Measurements from ENCODE around the gene LCE3B. TPM values are rescaled to one million over a fixed set of nuclear protein-coding genes. Genes with fewer than 3 reads are reported as not detected.
"Not testable (repeated sequence)": the region's sequence is repeated elsewhere in the genome, so short reads cannot be mapped to it uniquely, and the experiment has no call there.

Gene LCE3B, protein sequence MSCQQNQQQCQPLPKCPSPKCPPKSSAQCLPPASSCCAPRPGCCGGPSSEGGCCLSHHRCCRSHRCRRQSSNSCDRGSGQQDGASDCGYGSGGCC
- not detected in 2 replicates for total RNA-seq

DNA sequence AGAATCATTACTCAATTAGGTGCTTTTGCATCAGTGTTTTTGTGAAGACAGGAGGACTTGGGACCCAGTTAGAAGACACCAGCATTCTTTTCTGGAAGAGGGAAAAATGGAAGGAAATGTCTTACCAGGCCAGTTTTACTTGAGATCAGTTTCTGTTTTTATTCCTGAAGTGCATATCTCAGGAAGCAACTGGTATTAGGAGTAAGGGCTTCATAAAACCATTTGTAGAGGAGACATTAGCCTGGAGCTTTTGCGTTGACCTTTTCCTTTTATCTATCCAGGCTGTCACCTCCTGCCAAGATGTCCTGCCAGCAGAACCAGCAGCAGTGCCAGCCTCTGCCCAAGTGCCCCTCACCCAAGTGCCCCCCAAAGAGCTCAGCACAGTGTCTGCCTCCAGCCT is at the start of gene LCE3B:
TSS of gene LCE3B (plus strand) at position 301 of the 400 bp plus-strand sequence. CDS start at position 301, 0 bp downstream.
- DNase-seq (ENCODE audit: extremely low read depth, low read depth, low spot score), result no peak

DNA sequence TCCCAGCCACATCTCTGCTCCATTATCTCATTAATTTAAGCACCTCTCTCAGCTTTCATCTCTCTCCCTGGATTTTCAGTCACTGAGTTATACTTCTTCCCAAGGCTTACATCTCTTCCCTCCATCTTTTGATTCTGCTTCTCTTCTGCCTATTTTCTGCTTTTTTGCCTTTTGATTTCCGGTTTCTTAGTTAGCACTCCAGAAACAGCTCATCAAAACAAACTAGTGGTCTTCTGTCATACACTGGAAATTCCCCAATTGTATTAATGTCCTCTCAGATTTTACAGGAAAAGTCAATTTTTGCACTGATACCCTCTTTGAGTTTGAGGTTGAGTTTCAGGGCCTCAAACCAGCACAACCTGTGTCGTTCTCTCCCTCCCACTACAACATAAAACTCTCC is 48.5 kb upstream of the LCE3B start:
- no peak for DNase-seq (ENCODE audit: extremely low read depth, low read depth, low spot score)

DNA sequence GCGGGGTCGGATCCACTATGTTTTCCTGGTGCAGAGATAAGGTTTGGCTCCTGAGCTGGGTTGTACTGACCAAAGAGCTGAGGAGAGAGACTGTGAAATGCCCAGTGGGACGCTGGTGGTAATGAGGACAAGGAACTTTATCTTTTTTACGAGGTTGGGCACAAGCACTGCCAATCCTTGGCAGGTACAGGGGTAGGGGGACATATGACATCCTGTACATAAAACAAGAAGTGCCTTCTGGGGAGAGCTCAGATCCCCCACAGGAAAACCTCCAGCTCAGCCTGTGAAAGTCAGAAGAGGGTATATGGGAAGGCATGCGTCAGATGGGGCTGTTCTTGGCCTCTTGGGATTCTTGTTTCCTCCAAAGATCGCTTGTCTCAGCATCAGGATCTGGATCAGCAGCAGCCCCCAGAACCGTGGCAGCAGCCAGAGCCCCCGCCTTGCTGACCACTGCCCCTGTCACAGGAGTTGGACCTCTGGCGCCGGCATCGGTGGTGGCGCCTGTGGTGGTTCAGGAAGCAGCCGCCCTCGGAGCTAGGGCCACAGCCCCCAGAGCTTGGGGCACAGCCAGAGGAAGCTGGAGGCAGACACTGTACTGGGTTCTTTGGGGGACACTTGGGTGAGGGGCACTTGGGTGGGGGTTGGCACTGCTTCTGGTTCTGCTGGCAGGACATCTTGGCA is 47.9 kb upstream of the LCE3B start:
- DNase-seq (ENCODE audit: extremely low read depth, low read depth, low spot score), result no peak

DNA sequence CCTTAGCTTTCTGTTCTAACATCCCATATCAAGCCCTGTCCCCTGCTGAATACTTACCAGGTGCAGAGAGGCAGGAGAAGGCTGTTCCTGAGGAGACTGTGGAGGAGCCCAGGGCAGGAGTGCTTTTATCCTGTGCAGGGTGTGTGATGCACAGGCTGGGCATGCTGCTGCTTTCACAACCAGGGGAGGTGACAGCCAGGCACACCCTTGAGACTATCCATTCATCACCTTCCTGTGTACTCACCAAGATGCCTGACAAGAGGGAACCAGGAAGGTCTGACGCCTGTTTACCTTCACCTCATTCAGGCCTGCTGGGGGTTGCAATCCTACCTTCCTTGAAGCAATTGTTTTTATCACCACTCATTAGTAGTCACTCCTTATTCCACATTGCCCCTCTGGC is 46.9 kb upstream of the LCE3B start, which contains the start of gene LCE3E:
TSS of gene LCE3E (minus strand) at position 100 of the 400 bp plus-strand sequence. CDS start 572 bp downstream, outside the sequence.
- DNase-seq (ENCODE audit: extremely low read depth, low read depth, low spot score), result no peak

DNA sequence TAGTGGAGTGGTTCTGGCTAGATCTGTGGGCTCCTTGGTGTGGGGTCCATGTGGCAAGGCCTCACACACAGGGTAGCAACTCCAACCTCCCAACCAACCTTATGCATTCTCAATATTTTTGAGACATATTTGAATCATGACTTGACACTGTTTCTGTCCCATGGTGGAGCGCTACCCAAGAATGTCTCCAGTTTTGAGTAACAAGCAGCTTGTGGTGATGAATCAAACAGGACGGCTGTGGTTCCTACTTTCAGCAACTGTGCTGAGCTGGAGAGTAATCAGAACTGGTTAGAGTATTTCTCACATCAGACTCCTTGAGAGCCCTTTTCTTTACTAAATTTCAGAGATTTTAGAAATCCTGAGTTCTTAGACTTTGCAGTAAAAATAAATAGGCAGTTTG is 36.4 kb upstream of the LCE3B start:
- no peak for DNase-seq (ENCODE audit: extremely low read depth, low read depth, low spot score)

DNA sequence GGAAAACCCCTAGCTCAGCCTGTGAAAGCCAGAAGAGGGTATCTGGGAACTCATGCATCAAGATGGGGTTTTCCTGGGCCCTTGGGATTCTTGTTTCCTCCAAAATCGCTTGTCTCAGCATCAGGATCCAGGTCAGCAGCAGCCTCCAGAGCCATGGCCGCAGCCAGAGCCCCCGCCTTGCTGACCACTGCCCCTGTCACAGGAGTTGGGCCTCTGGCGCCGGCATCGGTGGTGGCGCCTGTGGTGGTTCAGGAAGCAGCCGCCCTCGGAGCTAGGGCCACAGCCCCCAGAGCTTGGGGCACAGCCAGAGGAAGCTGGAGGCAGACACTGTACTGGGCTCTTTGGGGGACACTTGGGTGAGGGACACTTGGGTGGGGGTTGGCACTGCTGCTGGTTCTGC is 34.1 kb upstream of the LCE3B start:
- DNase-seq (ENCODE audit: extremely low read depth, low read depth, low spot score), result not testable (repeated sequence)

DNA sequence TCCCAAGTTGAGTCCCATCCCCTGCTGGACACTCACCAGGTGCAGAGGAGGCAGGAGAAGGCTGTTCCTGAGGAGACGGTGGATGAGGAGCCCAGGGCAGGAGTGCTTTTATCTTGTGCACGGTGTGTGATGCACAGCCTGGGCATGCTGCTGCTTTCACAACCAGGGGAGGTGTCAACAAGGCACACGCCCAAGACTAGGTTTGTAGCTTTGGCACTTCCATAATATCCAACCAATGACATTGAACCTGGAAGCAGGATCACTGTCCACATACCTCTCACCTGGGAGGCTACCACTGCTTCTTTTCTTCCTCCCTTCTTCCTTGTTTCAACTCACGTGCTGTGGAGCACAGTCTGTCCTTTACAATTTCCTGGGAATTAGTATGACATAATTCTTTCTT is 33.2 kb upstream of the LCE3B start, which contains the start of gene LCE3D:
TSS of gene LCE3D (minus strand) at position 84 of the 400 bp plus-strand sequence. CDS start 580 bp downstream, outside the sequence.
- no peak for DNase-seq (ENCODE audit: extremely low read depth, low read depth, low spot score)

DNA sequence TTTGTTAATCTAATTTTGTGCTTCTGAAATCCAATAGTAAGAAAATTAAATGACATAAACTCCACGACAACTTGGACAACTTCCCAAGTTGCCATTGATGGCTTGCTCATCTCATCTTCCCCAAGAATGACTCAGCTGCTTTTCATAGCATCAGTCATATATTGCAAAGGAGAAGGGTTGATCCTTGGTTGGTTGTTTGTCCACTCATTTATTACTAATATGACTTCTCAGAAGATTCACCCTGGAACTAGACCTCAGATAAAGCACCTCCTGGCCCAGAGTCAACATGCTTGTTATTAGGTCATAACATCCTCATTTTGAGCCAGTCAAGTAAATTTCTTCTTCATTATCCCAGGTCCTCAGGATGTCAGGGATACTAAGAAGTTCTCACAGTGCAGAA is 31.0 kb upstream of the LCE3B start:
- no peak for DNase-seq (ENCODE audit: extremely low read depth, low read depth, low spot score)

DNA sequence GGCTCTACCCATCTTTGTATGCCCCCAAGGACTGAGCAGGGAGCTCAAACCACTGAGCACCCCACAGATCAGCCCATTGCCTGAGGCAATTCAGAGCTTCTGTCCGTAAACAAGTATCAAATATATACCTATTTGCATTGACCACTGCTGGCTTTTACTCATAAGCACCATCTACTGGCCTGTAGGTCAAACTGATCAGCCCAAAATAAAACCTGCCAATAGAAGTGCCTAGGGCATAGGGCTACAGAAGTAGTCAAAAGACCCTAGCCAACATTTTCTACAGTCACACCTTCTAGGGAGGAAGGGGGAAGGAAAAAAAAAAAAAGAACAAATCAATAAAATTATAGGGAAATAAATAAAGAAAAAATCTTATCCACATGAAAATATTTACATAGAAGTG is 28.0 kb upstream of the LCE3B start:
- no peak for DNase-seq (ENCODE audit: extremely low read depth, low read depth, low spot score)

DNA sequence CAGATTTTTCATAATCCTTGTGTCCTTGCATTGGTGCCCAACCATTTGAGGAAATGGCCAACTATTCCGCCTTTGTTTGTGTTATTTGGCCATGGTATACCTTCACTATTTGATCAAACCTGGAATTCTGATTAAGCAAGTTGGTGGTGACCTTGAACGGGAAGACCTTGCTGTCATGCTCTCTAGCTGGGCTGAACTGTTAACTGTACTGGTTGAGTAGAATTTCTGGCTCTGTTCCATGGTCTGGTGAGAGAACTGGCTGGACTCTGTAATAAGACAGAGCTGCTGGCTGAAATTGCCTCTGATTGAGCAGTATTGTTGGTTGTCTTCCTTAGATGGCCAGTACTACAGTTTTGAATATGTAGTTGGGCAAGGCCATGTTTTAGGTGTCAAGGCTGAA is 16.6 kb upstream of the LCE3B start:
- DNase-seq (ENCODE audit: extremely low read depth, low read depth, low spot score), result no peak

DNA sequence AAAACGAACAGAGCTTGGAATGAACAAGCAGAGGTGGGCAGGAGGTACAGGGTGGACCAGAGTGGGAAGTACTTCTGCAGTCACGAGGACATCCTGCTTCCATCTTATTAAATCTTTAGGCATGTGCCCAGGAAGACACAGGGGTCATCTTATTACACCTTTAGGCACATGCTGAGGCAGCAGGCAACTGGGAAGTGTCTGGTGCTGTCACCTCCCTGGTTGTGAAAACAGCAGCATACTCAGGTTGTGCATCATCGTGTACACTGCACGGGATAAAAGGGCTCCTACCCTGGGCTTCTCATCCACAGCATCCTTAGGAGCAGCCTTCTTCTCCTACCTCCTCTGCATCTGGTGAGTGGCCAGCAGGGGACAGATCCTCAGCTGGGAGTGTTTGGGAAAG is 13.7 kb upstream of the LCE3B start, which contains the start of gene LCE3C:
TSS of gene LCE3C (plus strand) at position 301 of the 400 bp plus-strand sequence. CDS start 498 bp downstream, outside the sequence.
- DNase-seq (ENCODE audit: extremely low read depth, low read depth, low spot score), result no peak

DNA sequence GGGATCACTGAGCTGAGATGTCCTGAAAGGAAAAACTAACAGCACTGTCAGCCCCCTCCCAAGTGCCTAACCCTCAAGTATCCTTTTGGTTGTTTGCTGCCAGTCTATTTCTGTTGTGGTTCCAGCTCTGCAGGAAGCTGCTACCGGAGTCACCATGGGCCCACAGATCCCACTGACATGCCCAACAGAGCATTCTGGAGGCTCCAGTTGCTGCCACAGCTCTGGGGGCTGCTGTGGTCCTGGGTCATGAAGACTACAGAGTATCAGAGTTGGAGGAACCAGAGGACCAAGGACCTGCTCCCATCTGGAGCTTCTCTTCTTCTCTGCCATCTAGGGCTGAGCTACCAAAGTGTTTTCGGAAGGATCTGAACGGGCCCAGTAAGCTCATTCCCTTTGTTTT is 8.4 kb downstream of the LCE3B start:
- DNase-seq (ENCODE audit: extremely low read depth, low read depth, low spot score), result no peak

DNA sequence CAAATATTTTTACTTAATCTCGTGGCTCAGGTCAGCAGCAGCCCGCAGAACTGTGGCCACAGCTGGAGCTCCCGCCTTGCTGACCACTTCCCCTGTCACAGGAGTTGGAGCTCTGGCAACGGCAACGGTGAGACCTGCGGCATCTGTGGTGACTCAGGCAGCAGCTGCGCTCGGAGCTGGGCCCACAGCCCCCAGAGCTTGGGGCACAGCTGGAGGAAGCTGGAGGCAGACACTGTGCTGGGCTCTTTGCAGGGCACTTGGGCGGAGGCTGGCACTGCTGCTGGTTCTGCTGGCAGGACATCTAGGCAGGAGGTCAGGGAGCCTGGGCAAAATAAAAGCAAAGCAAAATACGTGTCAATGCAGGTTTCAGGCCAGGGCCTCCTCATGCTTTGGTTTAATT is 9.2 kb downstream of the LCE3B start, which contains the start of gene LCE3A:
TSS of gene LCE3A (minus strand) at position 301 of the 400 bp plus-strand sequence. CDS start at position 301, 0 bp downstream.
- DNase-seq (ENCODE audit: extremely low read depth, low read depth, low spot score), result no peak

DNA sequence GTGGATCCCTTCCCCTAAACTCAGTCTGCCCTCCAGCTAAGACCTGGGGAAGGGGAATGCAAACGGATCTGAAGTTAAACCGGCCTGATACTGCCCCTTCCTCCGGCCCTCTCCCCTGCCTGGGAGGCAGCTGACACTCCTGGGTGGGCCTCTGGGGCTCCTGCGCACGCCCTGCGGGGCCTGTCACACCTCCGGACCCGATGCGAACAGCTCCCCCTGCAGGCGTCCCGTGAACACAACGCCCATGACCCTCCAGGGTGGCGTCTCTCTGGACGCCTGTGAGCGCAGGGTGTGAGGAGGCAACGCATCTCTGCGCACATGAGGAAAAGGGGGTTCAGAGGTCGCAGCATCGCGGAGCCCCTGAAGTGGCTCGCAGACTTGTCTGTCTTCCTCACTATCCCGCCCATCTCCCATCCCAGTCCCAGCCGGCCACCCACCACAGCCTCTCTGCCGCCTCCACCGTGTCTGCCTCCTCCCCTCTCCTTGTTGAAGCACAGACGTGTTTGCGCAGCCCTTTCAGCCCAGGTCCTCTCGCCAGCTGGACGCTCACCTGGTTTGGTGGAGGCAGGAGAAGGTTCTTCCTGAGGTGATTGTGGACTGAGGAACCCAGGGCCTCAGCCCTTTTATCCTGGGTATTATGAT is 9.7 kb downstream of the LCE3B start:
- DNase-seq (ENCODE audit: extremely low read depth, low read depth, low spot score), result no peak

DNA sequence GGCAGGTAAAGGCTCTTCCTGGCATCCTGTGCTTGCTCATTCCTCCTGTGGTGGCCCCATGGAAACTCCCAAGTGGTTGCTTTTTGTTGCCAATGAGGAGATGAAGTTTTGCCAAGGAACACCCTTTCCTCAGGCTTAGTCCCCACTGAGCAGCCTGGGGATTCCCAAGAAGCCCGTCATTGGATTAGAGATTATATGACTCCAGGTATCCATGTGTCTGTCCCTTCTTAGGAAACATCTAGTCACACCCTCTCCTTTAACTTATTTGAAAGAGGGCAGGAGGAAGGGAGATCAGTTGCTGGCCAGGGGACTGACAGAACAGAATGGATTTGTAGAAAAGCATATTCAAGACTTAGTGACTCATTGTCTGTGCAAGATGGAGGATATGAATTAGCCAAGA is 13.1 kb downstream of the LCE3B start:
- no peak for DNase-seq (ENCODE audit: extremely low read depth, low read depth, low spot score)

DNA sequence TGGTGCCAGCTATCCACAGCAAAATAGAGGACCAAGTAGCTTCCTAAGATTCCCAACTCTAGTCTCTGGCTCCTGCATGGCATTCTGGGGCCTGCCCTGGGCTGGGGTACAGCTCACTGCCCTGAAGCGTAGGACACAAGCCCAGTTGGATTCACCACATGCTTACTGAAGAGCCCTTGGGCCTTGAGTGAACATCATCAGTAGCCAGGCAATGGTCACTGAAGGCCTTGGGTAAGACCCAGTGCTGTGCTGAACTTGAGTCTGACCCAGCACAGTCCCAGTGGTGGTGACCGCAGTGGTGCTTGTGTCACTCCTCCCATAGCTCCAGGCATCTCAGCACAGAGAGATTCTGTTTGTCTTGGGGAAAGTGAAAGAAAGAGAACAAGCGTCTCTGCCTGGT is 17.0 kb downstream of the LCE3B start:
- no peak for DNase-seq (ENCODE audit: extremely low read depth, low read depth, low spot score)

DNA sequence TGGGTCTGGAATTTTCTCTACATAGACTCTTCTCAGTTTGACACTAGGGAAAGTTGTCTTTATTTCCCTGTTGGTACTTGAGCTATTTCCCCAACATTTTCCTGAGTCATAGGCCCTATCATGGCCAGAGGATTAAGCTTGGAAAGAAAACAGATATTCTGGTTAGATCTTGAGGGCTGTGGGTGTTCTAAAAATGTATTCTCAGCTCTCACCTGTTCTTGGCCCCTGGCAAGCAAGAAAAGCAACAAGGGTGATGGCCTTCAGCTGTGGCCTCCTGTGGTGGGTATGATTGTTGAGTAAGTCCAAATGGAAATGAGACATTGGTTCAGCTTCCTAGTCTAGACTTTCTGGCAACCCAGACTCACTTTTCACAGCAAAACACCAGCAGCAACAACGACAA is 26.7 kb downstream of the LCE3B start:
- DNase-seq (ENCODE audit: extremely low read depth, low read depth, low spot score), result no peak

DNA sequence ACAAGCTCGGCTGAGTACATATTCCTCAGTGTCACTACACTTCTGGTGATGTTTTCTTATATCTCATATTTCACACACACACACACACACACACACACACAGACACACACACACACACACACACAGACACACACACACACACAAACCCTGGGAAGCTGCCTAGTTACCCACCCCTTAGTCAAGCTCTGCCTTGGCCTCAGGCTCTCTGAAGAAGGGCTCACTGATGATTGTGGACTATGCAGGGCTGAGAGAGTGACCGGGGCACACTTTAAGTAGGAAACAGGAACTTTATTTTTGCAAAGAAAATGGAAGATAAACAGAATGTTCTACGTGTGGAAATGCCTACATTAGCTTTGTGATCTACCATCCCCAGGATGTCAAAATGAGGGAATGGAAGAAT is 30.3 kb downstream of the LCE3B start:
- no peak for DNase-seq (ENCODE audit: extremely low read depth, low read depth, low spot score)

DNA sequence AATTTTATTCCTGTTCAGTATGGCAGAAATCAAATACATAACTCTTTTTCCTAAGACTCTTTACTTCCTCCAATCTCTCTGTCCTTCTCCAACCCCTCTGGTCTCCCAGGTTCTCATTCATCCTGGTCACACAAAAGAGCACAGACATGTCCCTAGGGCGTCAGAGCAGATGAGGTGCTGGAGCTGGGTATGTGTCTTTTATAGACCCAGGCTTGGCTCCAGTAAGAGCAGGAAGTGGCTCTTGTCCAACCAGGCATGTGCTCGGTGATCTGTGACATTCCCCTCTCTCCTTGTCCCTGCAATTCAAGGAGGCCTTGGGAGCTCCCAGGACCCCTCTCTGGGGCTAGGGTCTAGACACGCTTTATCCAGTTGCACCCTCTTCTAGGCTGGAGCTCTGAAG is 31.5 kb downstream of the LCE3B start:
- DNase-seq (ENCODE audit: extremely low read depth, low read depth, low spot score), result no peak

DNA sequence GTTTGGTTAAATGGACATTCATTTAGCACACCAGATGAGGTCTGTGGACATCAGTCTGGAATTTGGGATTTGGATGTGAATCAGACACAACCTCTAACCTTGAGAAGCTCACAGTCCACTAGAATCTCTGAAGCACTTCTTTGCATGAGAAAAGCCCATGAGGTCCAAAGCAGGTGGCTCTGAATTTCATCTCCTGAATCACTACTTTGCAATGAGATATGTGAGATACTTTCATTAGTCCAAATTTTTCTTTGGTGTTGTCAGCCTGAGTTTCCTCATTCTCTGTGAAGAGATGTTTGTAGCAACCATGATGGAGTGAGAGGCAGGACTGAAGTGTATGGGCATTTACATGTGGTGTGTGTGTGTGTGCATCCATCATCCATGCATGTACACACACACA is 33.0 kb downstream of the LCE3B start:
- no peak for DNase-seq (ENCODE audit: extremely low read depth, low read depth, low spot score)

DNA sequence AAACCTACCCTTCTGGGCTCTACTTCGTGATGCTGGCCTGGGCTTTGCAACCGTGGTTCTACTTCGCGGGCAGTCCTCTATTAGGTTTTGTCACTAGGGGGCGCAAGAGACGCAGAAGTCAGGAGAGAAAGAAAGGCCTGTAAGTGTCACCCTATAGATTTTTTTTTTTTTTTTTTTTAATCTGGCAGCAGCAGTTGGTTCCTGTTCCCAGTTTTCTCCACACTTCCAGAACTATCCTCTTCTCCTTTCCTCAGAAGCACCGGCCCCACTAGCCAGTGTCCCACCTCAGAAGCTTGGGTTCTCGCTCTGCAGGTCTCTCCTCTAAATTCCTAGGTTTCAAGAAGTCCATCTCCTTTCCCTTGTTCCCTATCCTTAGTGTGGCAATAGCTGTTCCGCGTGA is 40.5 kb downstream of the LCE3B start:
- no peak for DNase-seq (ENCODE audit: extremely low read depth, low read depth, low spot score)

DNA sequence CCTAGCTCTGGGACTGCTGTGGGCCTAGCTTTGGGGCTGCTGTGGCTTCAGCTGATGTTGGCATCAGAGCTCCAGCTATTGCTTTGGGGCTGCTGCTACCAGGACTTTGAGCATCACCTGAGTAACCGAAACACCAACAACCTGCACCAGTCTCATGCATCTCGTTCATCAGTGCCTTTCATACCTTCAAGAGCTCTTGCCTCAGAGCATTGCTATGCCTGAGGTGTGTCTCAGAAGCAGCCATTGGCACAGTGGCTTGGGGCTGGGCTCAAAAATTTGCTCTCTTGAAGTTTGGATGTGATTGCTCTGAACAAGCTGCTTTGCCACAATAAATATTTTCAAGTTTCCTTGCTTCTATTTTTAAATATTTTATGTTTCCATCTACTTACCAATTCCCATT is 42.8 kb downstream of the LCE3B start:
- DNase-seq (ENCODE audit: extremely low read depth, low read depth, low spot score), result no peak

All from glomerular endothelial cell (primary cell).